HepG2 (cell line): ENCODE data around the gene CAMK2G. TPM values are rescaled to one million over a fixed set of nuclear protein-coding genes. Genes with fewer than 3 reads are reported as not detected.

ENCODE experiments used
- ATRX ChIP-seq: sonication (generic); formaldehyde crosslinking; IDR thresholded peaks from 2 replicates; pipeline ENCODE4 v1.4.0; 2020; ENCODE audit warnings: missing genetic modification reagents, borderline replicate concordance
- BHLHE40 ChIP-seq: IDR thresholded peaks from 2 replicates; pipeline ENCODE4 v1.6.1; 2011; ENCODE audit warnings: low read length, improper control_type of control experiment
- EED ChIP-seq: sonication (generic); formaldehyde crosslinking; IDR thresholded peaks from 2 replicates; pipeline ENCODE4 v1.5.0; 2020; ENCODE audit warnings: mild to moderate bottlenecking, missing genetic modification reagents
- FOSL1 ChIP-seq: sonication (generic); formaldehyde crosslinking; IDR thresholded peaks from 2 replicates; pipeline ENCODE4 v1.9.0; 2021; ENCODE audit warnings: missing genetic modification reagents, borderline replicate concordance
- FOXC1 ChIP-seq: sonication (generic); formaldehyde crosslinking; IDR thresholded peaks from 2 replicates; pipeline ENCODE4 v1.8.0; 2022; ENCODE audit warnings: mild to moderate bottlenecking, missing genetic modification reagents, borderline replicate concordance
- HDAC1 ChIP-seq: sonication (generic); formaldehyde crosslinking; IDR thresholded peaks from 2 replicates; pipeline ENCODE4 v1.5.1; 2020; ENCODE audit warnings: mild to moderate bottlenecking, missing genetic modification reagents
- KLF16 ChIP-seq, 2 experiments: sonication (generic) in 1 of 2; formaldehyde crosslinking in 1 of 2; IDR thresholded peaks; 2 replicates each; pipeline versions ENCODE4 v1.6.1 to v1.8.0; 2016 to 2023; ENCODE audit warnings: missing genetic modification reagents in 2 of 2, missing compliant biosample characterization in 1 of 2
- MED8 ChIP-seq: sonication (generic); formaldehyde crosslinking; IDR thresholded peaks from 2 replicates; pipeline ENCODE4 v1.8.1; 2023; ENCODE audit warnings: mild to moderate bottlenecking, missing genetic modification reagents; ENCODE audit not compliant: insufficient replicate concordance
- NFE2L2 ChIP-seq: fragments of 150-350 bp; IDR thresholded peaks from 2 replicates; pipeline ENCODE4 v1.6.1; 2014; ENCODE audit warnings: low read length
- NR1H2 ChIP-seq: sonication (generic); formaldehyde crosslinking; IDR thresholded peaks from 2 replicates; pipeline ENCODE4 v1.8.1; 2022; ENCODE audit warnings: low read depth, missing genetic modification reagents, borderline replicate concordance
- NR2F6 ChIP-seq, 2 experiments: IDR thresholded peaks; 2 replicates each; pipeline ENCODE4 v1.6.1; 2016; ENCODE audit warnings: antibody characterized with exemption in 1 of 2, mild to moderate bottlenecking in 1 of 2
- NRL ChIP-seq: sonication (generic); formaldehyde crosslinking; IDR thresholded peaks from 2 replicates; pipeline ENCODE4 v1.5.0; 2020; ENCODE audit warnings: missing genetic modification reagents, mild to moderate bottlenecking, moderate library complexity, borderline replicate concordance
- POLR2A ChIP-seq, 2 experiments: IDR thresholded peaks; 2 replicates each; pipeline ENCODE4 v1.6.1; 2011; ENCODE audit warnings: low read depth in 2 of 2, low read length in 2 of 2, mild to moderate bottlenecking in 1 of 2, moderate library complexity in 1 of 2; ENCODE audit not compliant: insufficient read depth in 1 of 2
- RBM39 ChIP-seq: fragments of 200-400 bp; formaldehyde crosslinking; IDR thresholded peaks from one replicate; pipeline ENCODE4 v1.6.1; 2018; ENCODE audit warnings: antibody characterized with exemption, mild to moderate bottlenecking, low read depth, low read length; ENCODE audit not compliant: poor library complexity, severe bottlenecking
- SAP130 ChIP-seq: IDR thresholded peaks from 2 replicates; pipeline ENCODE4 v1.6.1; 2016; ENCODE audit warnings: low read depth
- SRF ChIP-seq: IDR thresholded peaks from 2 replicates; pipeline ENCODE4 v1.6.1; 2011; ENCODE audit warnings: mild to moderate bottlenecking, low read depth, low read length, moderate library complexity
- TBX2 ChIP-seq: sonication (generic); formaldehyde crosslinking; IDR thresholded peaks from 2 replicates; pipeline ENCODE4 v1.5.0; 2020; ENCODE audit warnings: missing genetic modification reagents, mild to moderate bottlenecking, borderline replicate concordance
- ZFP91 ChIP-seq: sonication (generic); formaldehyde crosslinking; IDR thresholded peaks from 2 replicates; pipeline ENCODE4 v1.9.0; 2022; ENCODE audit warnings: missing genetic modification reagents, mild to moderate bottlenecking, borderline replicate concordance
- ZNF143 ChIP-seq: sonication (generic); formaldehyde crosslinking; IDR thresholded peaks from 2 replicates; pipeline ENCODE4 v1.4.0; 2020; ENCODE audit warnings: missing genetic modification reagents
- ZNF230 ChIP-seq: sonication (generic); formaldehyde crosslinking; IDR thresholded peaks from 2 replicates; pipeline ENCODE4 v1.4.0; 2020; ENCODE audit warnings: mild to moderate bottlenecking, missing genetic modification reagents
- ZNF296 ChIP-seq: sonication (generic); formaldehyde crosslinking; conservative IDR thresholded peaks from 2 replicates; pipeline ENCODE4 v1.5.0; 2020; ENCODE audit warnings: mild to moderate bottlenecking, missing genetic modification reagents
- polyA plus RNA-seq, 8 experiments: library from polyadenylated mRNA; depleted of rRNA in 3 of 8; stranded (reverse) in 7 of 8; unstranded in 1 of 8; fragments of >200 nt; fragmentation: Illumina TruSeq in 4 of 8; extraction: Trizol in 4 of 8; gene quantifications; 2 replicates each; pipeline versions ENCODE4 v1.2.1 to v1.2.3, GENCODE V29; 2011 to 2016; ENCODE audit warnings: low read depth in 4 of 8, missing spikeins in 1 of 8, mixed read lengths in 1 of 8; ENCODE audit not compliant: insufficient read depth in 1 of 8
- total RNA-seq, 5 experiments: library from RNA; depleted of rRNA; stranded (reverse); fragments of >200 nt; fragmentation: Illumina TruSeq; extraction: Trizol; gene quantifications; 2 replicates each; pipeline ENCODE4 v1.2.3, GENCODE V29; 2016; ENCODE audit warnings: low read depth in 1 of 5
- TF ChIP-seq, protein P1 (sequence below): sonication (generic); formaldehyde crosslinking; IDR thresholded peaks from 2 replicates; pipeline ENCODE4 v1.8.0; 2022; ENCODE audit warnings: missing genetic modification reagents, mild to moderate bottlenecking, moderate library complexity, borderline replicate concordance
- TF ChIP-seq, protein P2 (sequence below): sonication (generic); formaldehyde crosslinking; IDR thresholded peaks from 2 replicates; pipeline ENCODE4; 2020; ENCODE audit warnings: missing genetic modification reagents, mild to moderate bottlenecking, borderline replicate concordance

The CAMK2G gene
- total and polyA plus RNA-seq, 2 of the 13 experiments (the other 11 are each of a cell fraction or from before 2014, with no cell fraction given) = 15.9 to 18.8 TPM

- TF ChIP-seq ZFP91 (CRISPR knock-in tag) (peak; percentile 71; the same call in 1 of the 2 replicates), RBM39 (peak; percentile 28), NR2F6 (IDR thresholded peaks at IDR 0.05) (no peak), NR2F6 (CRISPR knock-in tag; IDR thresholded peaks at IDR 0.05) (no peak), BHLHE40 (no peak), POLR2A (IDR thresholded peaks at IDR 0.05; ENCODE audit: insufficient read depth in 1 of 2, low read depth in 2 of 2, low read length in 2 of 2) (peak; percentile 33 to 79; a peak in 3 of 4 replicates), EED (CRISPR knock-in tag) (0 out of 2 replicates have a peak, but pooled peaks have one; percentile 53), HDAC1 (peak; percentile 50), ZNF143 (CRISPR knock-in tag) (0 out of 2 replicates have a peak, but pooled peaks have one; percentile 8), ATRX (CRISPR knock-in tag) (no peak), NFE2L2 (no peak), MED8 (CRISPR knock-in tag) (peak; percentile 40), ZNF230 (CRISPR knock-in tag) (peak; percentile 9; the same call in 1 of the 2 replicates), SRF (no peak), KLF16 (CRISPR knock-in tag; IDR thresholded peaks at IDR 0.05) (no peak; a peak in 1 of 4 replicates), FOXC1 (CRISPR knock-in tag) (peak; percentile 54; the same call in 1 of the 2 replicates), FOSL1 (no peak; the same call in 1 of the 2 replicates), ZNF296 (CRISPR knock-in tag) (peak; percentile 94), NRL (CRISPR knock-in tag) (peak; percentile 82), NR1H2 (0 out of 2 replicates have a peak, but pooled peaks have one; percentile 14), TBX2 (CRISPR knock-in tag) (peak; percentile 14; the same call in 1 of the 2 replicates), SAP130 (CRISPR knock-in tag) (peak; percentile 80; the same call in 1 of the 2 replicates)
- TF ChIP-seq, protein P1, sequence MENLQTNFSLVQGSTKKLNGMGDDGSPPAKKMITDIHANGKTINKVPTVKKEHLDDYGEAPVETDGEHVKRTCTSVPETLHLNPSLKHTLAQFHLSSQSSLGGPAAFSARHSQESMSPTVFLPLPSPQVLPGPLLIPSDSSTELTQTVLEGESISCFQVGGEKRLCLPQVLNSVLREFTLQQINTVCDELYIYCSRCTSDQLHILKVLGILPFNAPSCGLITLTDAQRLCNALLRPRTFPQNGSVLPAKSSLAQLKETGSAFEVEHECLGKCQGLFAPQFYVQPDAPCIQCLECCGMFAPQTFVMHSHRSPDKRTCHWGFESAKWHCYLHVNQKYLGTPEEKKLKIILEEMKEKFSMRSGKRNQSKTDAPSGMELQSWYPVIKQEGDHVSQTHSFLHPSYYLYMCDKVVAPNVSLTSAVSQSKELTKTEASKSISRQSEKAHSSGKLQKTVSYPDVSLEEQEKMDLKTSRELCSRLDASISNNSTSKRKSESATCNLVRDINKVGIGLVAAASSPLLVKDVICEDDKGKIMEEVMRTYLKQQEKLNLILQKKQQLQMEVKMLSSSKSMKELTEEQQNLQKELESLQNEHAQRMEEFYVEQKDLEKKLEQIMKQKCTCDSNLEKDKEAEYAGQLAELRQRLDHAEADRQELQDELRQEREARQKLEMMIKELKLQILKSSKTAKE (CRISPR knock-in tag) = no peak
- TF ChIP-seq, protein P2, sequence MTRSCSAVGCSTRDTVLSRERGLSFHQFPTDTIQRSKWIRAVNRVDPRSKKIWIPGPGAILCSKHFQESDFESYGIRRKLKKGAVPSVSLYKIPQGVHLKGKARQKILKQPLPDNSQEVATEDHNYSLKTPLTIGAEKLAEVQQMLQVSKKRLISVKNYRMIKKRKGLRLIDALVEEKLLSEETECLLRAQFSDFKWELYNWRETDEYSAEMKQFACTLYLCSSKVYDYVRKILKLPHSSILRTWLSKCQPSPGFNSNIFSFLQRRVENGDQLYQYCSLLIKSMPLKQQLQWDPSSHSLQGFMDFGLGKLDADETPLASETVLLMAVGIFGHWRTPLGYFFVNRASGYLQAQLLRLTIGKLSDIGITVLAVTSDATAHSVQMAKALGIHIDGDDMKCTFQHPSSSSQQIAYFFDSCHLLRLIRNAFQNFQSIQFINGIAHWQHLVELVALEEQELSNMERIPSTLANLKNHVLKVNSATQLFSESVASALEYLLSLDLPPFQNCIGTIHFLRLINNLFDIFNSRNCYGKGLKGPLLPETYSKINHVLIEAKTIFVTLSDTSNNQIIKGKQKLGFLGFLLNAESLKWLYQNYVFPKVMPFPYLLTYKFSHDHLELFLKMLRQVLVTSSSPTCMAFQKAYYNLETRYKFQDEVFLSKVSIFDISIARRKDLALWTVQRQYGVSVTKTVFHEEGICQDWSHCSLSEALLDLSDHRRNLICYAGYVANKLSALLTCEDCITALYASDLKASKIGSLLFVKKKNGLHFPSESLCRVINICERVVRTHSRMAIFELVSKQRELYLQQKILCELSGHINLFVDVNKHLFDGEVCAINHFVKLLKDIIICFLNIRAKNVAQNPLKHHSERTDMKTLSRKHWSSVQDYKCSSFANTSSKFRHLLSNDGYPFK (CRISPR knock-in tag) = 0 out of 2 replicates have a peak, but pooled peaks have one; percentile 35
Observed at GRCh38 chr10:73772281-73773151, 101.8 kb downstream of the CAMK2G start (continued).
